Measurements from ENCODE around the gene FYCO1. TPM values are rescaled to one million over a fixed set of nuclear protein-coding genes. Genes with fewer than 3 reads are reported as not detected.

Gene FYCO1
- total and polyA plus RNA-seq, 10 of the 15 experiments (the other 5 are each of a cell fraction or from before 2014, with no cell fraction given): 1.5 to 8.4 (median 6.5) TPM

DNA sequence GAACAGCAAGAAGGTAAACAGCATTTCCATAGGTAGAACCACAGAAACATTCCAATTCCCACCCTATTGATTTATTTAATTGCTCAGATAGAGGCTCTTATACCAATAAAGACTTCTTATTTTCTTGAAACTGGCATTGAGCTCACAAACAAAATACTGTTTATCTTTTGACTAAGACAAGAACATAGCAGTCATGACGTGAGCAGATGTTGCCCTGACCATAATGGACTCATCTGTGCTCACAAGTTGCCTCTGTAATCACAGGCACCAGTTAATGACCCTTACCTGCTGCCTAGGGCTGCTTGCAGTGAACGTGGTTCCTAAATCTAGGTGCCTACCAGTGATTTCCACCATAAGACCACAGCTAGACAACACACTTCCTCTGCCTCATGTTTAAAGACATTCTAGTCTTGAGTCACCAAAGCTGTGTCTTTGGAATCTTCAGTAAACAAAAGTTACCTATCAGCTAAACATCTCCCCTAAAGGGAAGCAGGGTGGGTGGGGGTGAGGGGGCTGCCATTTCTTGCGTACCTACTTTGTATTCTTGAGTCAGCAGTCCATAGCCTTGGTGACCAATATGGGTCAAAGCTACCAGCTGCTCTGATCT is 2.1 kb downstream of the FYCO1 start:
- Histone ChIP-seq H3K4me3 (no peak overlapping the region), H2AFZ (ENCODE audit: control insufficient read depth, low read depth, low read length) (no peak overlapping the region), H4K20me1 (ENCODE audit: control insufficient read depth, insufficient read depth) (no peaks in the 10 kb centered on the region), H3K27me3 (replicated peaks in 1 of 2; ENCODE audit: control insufficient read depth in 2 of 2, insufficient read depth in 2 of 2, low read length in 1 of 2) (no peaks in the 10 kb centered on the region), H3K27ac (ENCODE audit: control insufficient read depth, insufficient read depth) (peak overlapping the region; percentile 37; the same call in 1 of the 2 replicates), H3K79me2 (ENCODE audit: control insufficient read depth, insufficient read depth, low read length) (peaks cover 16% of the 10 kb centered on the region), H3K4me1 (ENCODE audit: control insufficient read depth, insufficient read depth, low read length) (peaks cover 30% of the 10 kb centered on the region), H3K36me3 (ENCODE audit: control insufficient read depth in 2 of 2, insufficient read depth in 2 of 2, low read length in 1 of 2) (no peaks in the 10 kb centered on the region), H3K9me3 (replicated peaks; ENCODE audit: control insufficient read depth, insufficient read depth, low read length) (no peaks in the 10 kb centered on the region), H3K9ac (ENCODE audit: control insufficient read depth, insufficient read depth, low read length) (no peak overlapping the region), H3K4me2 (ENCODE audit: control insufficient read depth, insufficient read depth) (peak overlapping the region; percentile 84)
- FAIRE-seq: peak; percentile 88
- TF ChIP-seq CEBPB (IDR thresholded peaks at IDR 0.05; ENCODE audit: borderline replicate concordance in 1 of 2, low read depth in 2 of 2, low read length in 2 of 2) (no peak), RUNX3 (IDR thresholded peaks at IDR 0.05; ENCODE audit: low read length) (peak; percentile 57), RCOR1 (conservative IDR thresholded peaks at IDR 0.05; ENCODE audit: low read depth, low read length) (no peak), ZBED1 (IDR thresholded peaks at IDR 0.05; ENCODE audit: borderline replicate concordance) (no peak), HDAC6 (IDR thresholded peaks at IDR 0.05; ENCODE audit: unreplicated experiment) (no peak), SPI1 (IDR thresholded peaks at IDR 0.05; ENCODE audit: borderline replicate concordance, insufficient read depth, low read depth, low read length) (peak; percentile 66; the same call in 1 of the 2 replicates), GABPA (IDR thresholded peaks at IDR 0.05; ENCODE audit: low read depth) (no peak), ETV6 (conservative IDR thresholded peaks at IDR 0.05 in 1 of 2, IDR thresholded peaks at IDR 0.05 in 1 of 2; ENCODE audit: borderline replicate concordance in 1 of 2, low read depth in 1 of 2) (peak in 1 of 2 experiments; percentile 32; a peak in 1 of 4 replicates)
- TF ChIP-seq, protein P1, sequence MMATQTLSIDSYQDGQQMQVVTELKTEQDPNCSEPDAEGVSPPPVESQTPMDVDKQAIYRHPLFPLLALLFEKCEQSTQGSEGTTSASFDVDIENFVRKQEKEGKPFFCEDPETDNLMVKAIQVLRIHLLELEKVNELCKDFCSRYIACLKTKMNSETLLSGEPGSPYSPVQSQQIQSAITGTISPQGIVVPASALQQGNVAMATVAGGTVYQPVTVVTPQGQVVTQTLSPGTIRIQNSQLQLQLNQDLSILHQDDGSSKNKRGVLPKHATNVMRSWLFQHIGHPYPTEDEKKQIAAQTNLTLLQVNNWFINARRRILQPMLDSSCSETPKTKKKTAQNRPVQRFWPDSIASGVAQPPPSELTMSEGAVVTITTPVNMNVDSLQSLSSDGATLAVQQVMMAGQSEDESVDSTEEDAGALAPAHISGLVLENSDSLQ (IDR thresholded peaks at IDR 0.05): no peak
- ChIA-PET POLR2A (interaction anchor here (0.6 to 1.7 kb wide), 5 partner anchors 20 to 85 kb away, joined by 3 to 7 read pairs (median 5); no protein-coding TSS in a partner anchor), CTCF (interaction anchor here (0.6 to 5.2 kb wide), 7 partner anchors 30 to 716 kb away, joined by 3 to 40 read pairs (median 4); no protein-coding TSS in a partner anchor), RAD21 (ENCODE audit: unreplicated experiment) (interaction anchor here (0.6 to 5.0 kb wide), 18 partner anchors 13 to 1396 kb away, joined by 3 to 32 read pairs (median 4); partner anchors contain the start of gene CCR1), SMC1A (ENCODE audit: uncharacterized antibody, unreplicated experiment) (interaction anchor here (0.8 to 5.7 kb wide), 21 partner anchors 8 to 103 kb away, joined by 3 to 35 read pairs (median 6); no protein-coding TSS in a partner anchor)
- DNase-seq (ENCODE audit: low read depth, low spot score): no peak
- ATAC-seq: peak; percentile 8
- intact Hi-C loops (cut with micrococcal nuclease; ENCODE audit: unreplicated experiment) (no loop called here), in situ Hi-C loops (cut with MboI) (no loop called here)
- BruUV-seq (replicated peaks): no TSS peak
- WGBS (ENCODE audit: insufficient coverage, insufficient replicate concordance, low lambda C conversion rate, missing lambda C conversion rate): 46% methylated on average over 3 of the region's 3 CpGs

Measured in GM12878 (cell line).